Prostate gland (tissue), 2 donors: Measurements from ENCODE around the gene KLHL5.

Experiments used
- CTCF ChIP-seq, 4 experiments: fragments of 200-600 bp in 2 of 4; fragments of 450-650 bp in 2 of 4; sonication (generic) in 2 of 4; IDR thresholded peaks; 1 replicate in 3 of 4; 2 replicates in 1 of 4; pipeline ENCODE4 v1.5.1; 2016 to 2019; ENCODE audit warnings: antibody characterized with exemption in 4 of 4, mild to moderate bottlenecking in 2 of 4, moderate library complexity in 2 of 4
- POLR2A ChIP-seq: fragments of 450-650 bp; IDR thresholded peaks from one replicate; pipeline ENCODE4 v1.6.1; 2016; ENCODE audit warnings: antibody characterized with exemption, mild to moderate bottlenecking
- POLR2AphosphoS5 ChIP-seq: sonication (generic); formaldehyde crosslinking; IDR thresholded peaks from one replicate; pipeline ENCODE4 v1.6.1; 2017; ENCODE audit warnings: antibody characterized with exemption

- no peak for TF ChIP-seq CTCF (IDR thresholded peaks at IDR 0.05)
- no peak for TF ChIP-seq POLR2A
- TF ChIP-seq POLR2AphosphoS5 = no peak
Observed at GRCh38 chr4:39169426-39169825, 107.4 kb downstream of the KLHL5 start.
